ENCODE results near the gene ANKRD31.

The ANKRD31 gene

GRCh38 chr5:75044406-75044805 lies 192.3 kb downstream of the ANKRD31 start:
- TF ChIP-seq FOXP2 (optimal IDR thresholded peaks at IDR 0.05; ENCODE audit: borderline replicate concordance, extremely low read depth, extremely low read length, insufficient read depth): no peak
- TF ChIP-seq REST (IDR thresholded peaks at IDR 0.05; ENCODE audit: insufficient read depth in 1 of 2, low read depth in 2 of 2, low read length in 2 of 2): no peak
- no peak for TF ChIP-seq TAF1 (IDR thresholded peaks at IDR 0.05; ENCODE audit: borderline replicate concordance, insufficient read depth, low read length)
- no peak for TF ChIP-seq SIN3A (IDR thresholded peaks at IDR 0.05; ENCODE audit: borderline replicate concordance, insufficient read depth, low read length)
- TF ChIP-seq POLR2AphosphoS5 (IDR thresholded peaks at IDR 0.05; ENCODE audit: low read depth, low read length): no peak

DNA sequence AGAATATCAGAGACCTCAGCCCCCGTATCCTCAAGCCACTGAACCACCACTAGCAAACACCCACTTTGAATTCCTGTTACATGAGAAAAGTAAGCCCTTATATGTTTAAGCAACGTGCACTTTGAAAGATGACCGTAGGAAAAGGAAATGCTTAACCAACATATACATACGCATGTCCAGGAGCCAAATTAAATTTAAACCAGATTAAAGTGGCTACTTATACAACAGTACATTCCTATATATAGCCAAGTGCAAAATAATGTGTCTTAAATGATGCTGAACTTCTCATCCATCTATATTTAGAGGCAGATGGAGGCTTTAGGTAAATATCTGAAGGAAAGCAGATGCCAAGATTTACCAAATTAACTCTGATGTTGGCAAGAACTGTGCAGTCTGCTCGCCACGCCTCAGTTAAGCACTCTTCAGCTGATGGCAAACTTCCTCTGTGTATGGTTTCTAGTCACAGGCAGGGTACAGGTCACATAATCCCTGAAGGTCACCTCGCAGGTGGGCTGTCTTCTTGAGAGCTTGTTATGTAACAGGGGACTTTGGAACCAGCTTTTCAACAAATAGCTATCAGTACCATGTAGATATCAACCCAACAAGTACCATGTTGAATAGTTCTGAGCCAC lies 192.9 kb downstream of the ANKRD31 start:
- no peak for TF ChIP-seq REST (IDR thresholded peaks at IDR 0.05; ENCODE audit: insufficient read depth in 1 of 2, low read depth in 2 of 2, low read length in 2 of 2)
- no peak for TF ChIP-seq FOXP2 (optimal IDR thresholded peaks at IDR 0.05; ENCODE audit: borderline replicate concordance, extremely low read depth, extremely low read length, insufficient read depth)
- no peak for TF ChIP-seq TAF1 (IDR thresholded peaks at IDR 0.05; ENCODE audit: borderline replicate concordance, insufficient read depth, low read length)
- TF ChIP-seq SIN3A (IDR thresholded peaks at IDR 0.05; ENCODE audit: borderline replicate concordance, insufficient read depth, low read length): no peak

- TF ChIP-seq POLR2AphosphoS5 (IDR thresholded peaks at IDR 0.05; ENCODE audit: low read depth, low read length): no peak
Observed at GRCh38 chr5:75042522-75042921, 194.2 kb downstream of the ANKRD31 start.

GRCh38 chr5:75040973-75041372 lies 195.7 kb downstream of the ANKRD31 start:
- TF ChIP-seq FOXP2 (optimal IDR thresholded peaks at IDR 0.05; ENCODE audit: borderline replicate concordance, extremely low read depth, extremely low read length, insufficient read depth): no peak
- TF ChIP-seq TAF1 (IDR thresholded peaks at IDR 0.05; ENCODE audit: borderline replicate concordance, insufficient read depth, low read length): no peak
- TF ChIP-seq SIN3A (IDR thresholded peaks at IDR 0.05; ENCODE audit: borderline replicate concordance, insufficient read depth, low read length): no peak
- TF ChIP-seq REST (IDR thresholded peaks at IDR 0.05; ENCODE audit: insufficient read depth in 1 of 2, low read depth in 2 of 2, low read length in 2 of 2): no peak
- no peak for TF ChIP-seq POLR2AphosphoS5 (IDR thresholded peaks at IDR 0.05; ENCODE audit: low read depth, low read length)

DNA sequence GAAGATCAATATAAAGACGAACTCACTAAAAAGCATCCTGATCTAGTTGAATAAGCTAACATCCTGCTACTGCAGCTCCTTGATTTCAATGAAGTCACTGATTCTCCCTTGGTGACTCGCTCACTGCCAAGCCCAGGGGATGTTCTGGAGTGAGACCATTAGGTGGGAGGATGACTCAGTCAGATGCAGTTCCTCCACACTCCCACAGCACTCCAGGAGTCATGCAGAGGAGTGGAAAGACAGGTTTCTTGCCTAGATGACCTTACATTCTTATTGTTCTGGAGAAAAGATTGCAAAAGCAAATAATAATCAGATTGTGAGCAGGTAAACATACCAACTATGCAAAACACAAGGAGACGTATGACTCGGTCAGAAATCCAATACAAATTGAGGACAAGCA lies 199.6 kb downstream of the ANKRD31 start:
- TF ChIP-seq POLR2AphosphoS5 (IDR thresholded peaks at IDR 0.05; ENCODE audit: low read depth, low read length) (no peak), REST (IDR thresholded peaks at IDR 0.05; ENCODE audit: insufficient read depth in 1 of 2, low read depth in 2 of 2, low read length in 2 of 2) (no peak), TAF1 (IDR thresholded peaks at IDR 0.05; ENCODE audit: borderline replicate concordance, insufficient read depth, low read length) (no peak), SIN3A (IDR thresholded peaks at IDR 0.05; ENCODE audit: borderline replicate concordance, insufficient read depth, low read length) (no peak), FOXP2 (optimal IDR thresholded peaks at IDR 0.05; ENCODE audit: borderline replicate concordance, extremely low read depth, extremely low read length, insufficient read depth) (no peak)
